Endodermal cell (in vitro differentiated cells): ENCODE measurements around the gene PARP8. TPM values are rescaled to one million over a fixed set of nuclear protein-coding genes. Genes with fewer than 3 reads are reported as not detected.

Experiments used
- DNase-seq: peaks from one replicate; pipeline ENCODE4 v3.0.0-alpha.2; 2017
- H3K27ac ChIP-seq: 2 replicates; pipeline ENCODE4 v1.5.1; 2013; ENCODE audit warnings: mild to moderate bottlenecking, low read depth, low read length, moderate library complexity
- H3K27me3 ChIP-seq: 2 replicates; pipeline ENCODE4 v1.6.1; 2013; ENCODE audit warnings: mild to moderate bottlenecking, low read length, moderate library complexity; ENCODE audit not compliant: insufficient read depth, control insufficient read depth, poor library complexity, severe bottlenecking
- H3K36me3 ChIP-seq: 2 replicates; pipeline ENCODE4 v1.7.0; 2013; ENCODE audit warnings: mild to moderate bottlenecking, low read length, moderate library complexity; ENCODE audit not compliant: control insufficient read depth, insufficient read depth
- H3K4me1 ChIP-seq: one replicate; pipeline ENCODE4 v1.7.0; 2013; ENCODE audit warnings: low read length; ENCODE audit not compliant: control insufficient read depth, insufficient read depth
- H3K4me3 ChIP-seq: 2 replicates; pipeline ENCODE4 v1.5.1; 2013; ENCODE audit warnings: mild to moderate bottlenecking, low read length, moderate library complexity
- H3K9ac ChIP-seq: 2 replicates; pipeline ENCODE4 v1.6.1; 2013; ENCODE audit warnings: mild to moderate bottlenecking, low read length, moderate library complexity; ENCODE audit not compliant: poor library complexity, severe bottlenecking; ENCODE audit errors: extremely low read depth
- H3K9me3 ChIP-seq: 2 replicates; pipeline ENCODE4 v1.6.1; 2013; ENCODE audit warnings: mild to moderate bottlenecking, low read length, moderate library complexity; ENCODE audit not compliant: control insufficient read depth
- H3K27ac Mint-ChIP-seq: 2 replicates; pipeline ENCODE4 v1.8.0; 2020; ENCODE audit warnings: mixed read lengths
- H3K27me3 Mint-ChIP-seq: 2 replicates; pipeline ENCODE4 v1.8.0; 2021; ENCODE audit warnings: mild to moderate bottlenecking, mixed read lengths; ENCODE audit not compliant: insufficient read depth
- H3K36me3 Mint-ChIP-seq: 2 replicates; pipeline ENCODE4 v1.8.0; 2020; ENCODE audit warnings: low read depth, mixed read lengths
- H3K4me1 Mint-ChIP-seq: 2 replicates; pipeline ENCODE4 v1.8.0; 2020; ENCODE audit warnings: mixed read lengths
- H3K4me3 Mint-ChIP-seq: 2 replicates; pipeline ENCODE4 v1.8.0; 2020; ENCODE audit warnings: mild to moderate bottlenecking, moderate library complexity, mixed read lengths
- H3K9me3 Mint-ChIP-seq: 2 replicates; pipeline ENCODE4 v1.8.0; 2020; ENCODE audit warnings: mild to moderate bottlenecking, mixed read lengths
- CTCF ChIP-seq: fragments of 200-600 bp; sonication (generic); conservative IDR thresholded peaks from 2 replicates; pipeline ENCODE4 v1.5.0; 2021; ENCODE audit warnings: antibody characterized with exemption, mild to moderate bottlenecking
- WGBS, 2 experiments: methylation state at CpG; one replicate each; pipeline versions ENCODE4 v1.1.5 to v1.1.7; 2013; ENCODE audit warnings: missing lambda C conversion rate in 2 of 2, mixed read lengths in 1 of 2; ENCODE audit not compliant: insufficient coverage in 1 of 2, insufficient read length in 1 of 2; 5-methylcytosine and 5-hydroxymethylcytosine counted together
- total RNA-seq, 2 donors: library from RNA; stranded (reverse); fragmentation: NEBNext Ultra II Directional in 1 of 2; extraction: Animal tissue kit (Norgen Biotek cat#: 25700) in 1 of 2; gene quantifications; 2 replicates in 1 of 2; 3 replicates in 1 of 2; pipeline ENCODE4 v1.2.1, GENCODE V29; 2021

PARP8 gene
- total RNA-seq, 2 donors from 2014 or later = 18.7 to 19.4 TPM

GRCh38 chr5:50855001-50855400 is 188.6 kb downstream of the PARP8 start:
- Histone ChIP-seq H3K36me3 (no peaks in the 10 kb centered on the region), H3K9ac (no peak overlapping the region), H3K4me1 (no peaks in the 10 kb centered on the region), H3K4me3 (no peak overlapping the region), H3K9me3 (no peaks in the 10 kb centered on the region), H3K27ac (no peak overlapping the region), H3K27me3 (no peaks in the 10 kb centered on the region)
- Mint-ChIP-seq H3K27me3 (no peaks in the 10 kb centered on the region), H3K4me3 (no peak overlapping the region), H3K27ac (no peak overlapping the region), H3K36me3 (no peaks in the 10 kb centered on the region), H3K9me3 (no peaks in the 10 kb centered on the region), H3K4me1 (peaks cover 11% of the 10 kb centered on the region)
- no peak for DNase-seq
- 86% methylated on average over 1 of the region's 1 CpG; no CpG with 5 or more reads in 1 of the 2 experiments for WGBS, 2 experiments
- TF ChIP-seq CTCF = no peak

GRCh38 chr5:50856401-50857119 is 190.1 kb downstream of the PARP8 start:
- no peak overlapping the region for H3K4me3 Mint-ChIP-seq

GRCh38 chr5:50863534-50864170 is 197.2 kb downstream of the PARP8 start:
- Mint-ChIP-seq H3K9me3 (no peaks in the 10 kb centered on the region), H3K27ac (no peak overlapping the region), H3K4me1 (peaks cover 38% of the 10 kb centered on the region), H3K36me3 (no peaks in the 10 kb centered on the region), H3K4me3 (no peak overlapping the region), H3K27me3 (no peaks in the 10 kb centered on the region)
- no peak for DNase-seq
- Histone ChIP-seq H3K4me1 (peaks cover 7% of the 10 kb centered on the region), H3K9ac (no peak overlapping the region), H3K27me3 (no peaks in the 10 kb centered on the region), H3K27ac (no peak overlapping the region), H3K9me3 (no peaks in the 10 kb centered on the region), H3K4me3 (no peak overlapping the region), H3K36me3 (no peaks in the 10 kb centered on the region)
- WGBS, 2 experiments = 88 to 98% methylated on average over 2 to 3 of the region's 3 CpGs
- no peak for TF ChIP-seq CTCF

More at GRCh38 chr5:50856401-50857119, 190.1 kb downstream of the PARP8 start:
- H3K9me3 ChIP-seq = no peaks in the 10 kb centered on the region
- no peak overlapping the region for H3K4me3 ChIP-seq
- DNase-seq = no peak
- no peaks in the 10 kb centered on the region for H3K27me3 ChIP-seq
- no peak for TF ChIP-seq CTCF
- no peaks in the 10 kb centered on the region for H3K27me3 Mint-ChIP-seq
- H3K4me1 ChIP-seq = peaks cover 4% of the 10 kb centered on the region
- H3K27ac Mint-ChIP-seq = no peak overlapping the region
- H3K27ac ChIP-seq = no peak overlapping the region
- H3K9me3 Mint-ChIP-seq = no peaks in the 10 kb centered on the region
- WGBS, 2 experiments = 92 to 94% methylated on average over 2 to 3 of the region's 3 CpGs
- no peaks in the 10 kb centered on the region for H3K36me3 ChIP-seq
- H3K9ac ChIP-seq = no peak overlapping the region
- H3K36me3 Mint-ChIP-seq = no peaks in the 10 kb centered on the region
- peaks cover 15% of the 10 kb centered on the region for H3K4me1 Mint-ChIP-seq
